HCT116 (cell line): ENCODE measurements around the gene HIC1. TPM values are rescaled to one million over a fixed set of nuclear protein-coding genes. Genes with fewer than 3 reads are reported as not detected.
A peak's percentile ranks its signal among the peaks of the same experiment; 100 is the strongest.

ENCODE experiments used
- ATAC-seq: fragments of 200-7000 bp; cut with Tn5 transposase; 2 replicates; pipeline ENCODE4 v1.9.1; 2020; ENCODE audit warnings: mild to moderate bottlenecking, moderate library complexity
- BruUV-seq: library from RNA; stranded (reverse); fragments of 400-500 nt; replicated peaks from 2 replicates; lab custom pipeline; 2021; lab: Mats Ljungman, UMichigan
- CTCF ChIA-PET: fragments of 300-600 bp; sonication (Branson Sonifier 250); formaldehyde crosslinking; loops from one replicate; lab custom pipeline; 2021; ENCODE audit warnings: antibody characterized with exemption; lab: Charles Lee
- POLR2A ChIA-PET: fragments of 300-600, 350-600 bp; sonication (Branson Sonifier 250); formaldehyde crosslinking; loops from one replicate; lab custom pipeline; 2021; ENCODE audit warnings: antibody characterized with exemption; lab: Charles Lee
- RAD21 ChIA-PET, 2 experiments: fragments of 300-600 bp; sonication (Branson Sonifier 250); formaldehyde crosslinking; loops; one replicate each; lab custom pipeline; 2023; ENCODE audit warnings: low total read pairs in 2 of 2; ENCODE audit not compliant: uncharacterized antibody in 2 of 2, unreplicated experiment in 2 of 2, low non-redundant PET in 1 of 2; lab: Charles Lee
- DNase-seq: peaks from one replicate; pipeline ENCODE4 v3.0.0-alpha.2; 2010; ENCODE audit warnings: low read depth, low spot score
- H2AFZ ChIP-seq: fragments of 200-600 bp; shearing (Covaris generic), sonication (generic); 2 replicates; pipeline ENCODE4 v1.6.1; 2017; ENCODE audit warnings: low read depth, mixed run types, mixed read lengths, antibody characterized with exemption, low read length; ENCODE audit not compliant: poor library complexity, severe bottlenecking
- H3K27ac ChIP-seq: 2 replicates; pipeline ENCODE4 v1.5.1; 2012; ENCODE audit warnings: low read depth, low read length
- H3K27me3 ChIP-seq: fragments of 200-600 bp; sonication (generic); 2 replicates; pipeline ENCODE4 v1.6.1; 2016; ENCODE audit warnings: mixed run types, low read length, mixed read lengths; ENCODE audit not compliant: insufficient read depth
- H3K36me3 ChIP-seq, 2 experiments: fragments of 200-500 bp in 1 of 2; fragments of 200-600 bp in 1 of 2; sonication (Bioruptor generic) in 1 of 2; sonication (generic) in 1 of 2; 2 replicates each; pipeline versions ENCODE4 v1.5.1 to v1.6.1; 2014 to 2016; ENCODE audit warnings: low read length in 2 of 2, inconsistent platforms in 1 of 2, mixed read lengths in 1 of 2, mixed run types in 1 of 2; ENCODE audit not compliant: insufficient read depth in 2 of 2, control insufficient read depth in 1 of 2
- H3K4me1 ChIP-seq, 2 experiments: fragments of 200-600 bp in 1 of 2; sonication (generic) in 1 of 2; 2 replicates each; pipeline versions ENCODE4 v1.5.1 to v1.6.1; 2012 to 2017; ENCODE audit warnings: low read length in 2 of 2, inconsistent platforms in 1 of 2, mild to moderate bottlenecking in 1 of 2, mixed read lengths in 1 of 2, mixed run types in 1 of 2, moderate library complexity in 1 of 2; ENCODE audit not compliant: insufficient read depth in 2 of 2, control insufficient read depth in 1 of 2
- H3K4me2 ChIP-seq: fragments of 200-600 bp; sonication (generic); 2 replicates; pipeline ENCODE4 v1.6.1; 2017; ENCODE audit warnings: mixed run types, low read length, mixed read lengths
- H3K4me3 ChIP-seq, 2 experiments: fragments of 200-600 bp in 1 of 2; sonication (generic) in 1 of 2; replicated peaks in 1 of 2; 2 replicates each; pipeline ENCODE4 v1.5.1; 2011 to 2016; ENCODE audit warnings: low read length in 2 of 2, control low read depth in 1 of 2, low read depth in 1 of 2, mild to moderate bottlenecking in 1 of 2, mixed read lengths in 1 of 2, mixed run types in 1 of 2
- H3K79me2 ChIP-seq: fragments of 200-600 bp; sonication (generic); 2 replicates; pipeline ENCODE4 v1.6.1; 2017; ENCODE audit warnings: mild to moderate bottlenecking, mixed run types, low read length, moderate library complexity, mixed read lengths; ENCODE audit not compliant: insufficient read depth
- H3K9ac ChIP-seq: fragments of 200-600 bp; sonication (generic); 2 replicates; pipeline ENCODE4 v1.6.1; 2016; ENCODE audit warnings: low read length, mixed read lengths
- H3K9me2 ChIP-seq: fragments of 200-600 bp; sonication (generic), shearing (Covaris generic); 2 replicates; pipeline ENCODE4 v1.6.1; 2017; ENCODE audit warnings: mixed run types, mild to moderate bottlenecking, moderate library complexity; ENCODE audit not compliant: insufficient read depth
- H3K9me3 ChIP-seq, 2 experiments: fragments of 200-500 bp in 1 of 2; fragments of 200-600 bp in 1 of 2; sonication (Bioruptor generic) in 1 of 2; sonication (generic) in 1 of 2; 2 replicates each; pipeline ENCODE4 v1.6.1; 2014 to 2017; ENCODE audit warnings: low read length in 2 of 2, mixed read lengths in 2 of 2, inconsistent platforms in 1 of 2, low read depth in 1 of 2, mild to moderate bottlenecking in 1 of 2, mixed run types in 1 of 2, moderate library complexity in 1 of 2; ENCODE audit not compliant: control insufficient read depth in 1 of 2, insufficient read depth in 1 of 2
- H4K20me1 ChIP-seq: fragments of 200-600 bp; sonication (generic), shearing (Covaris generic); 2 replicates; pipeline ENCODE4 v1.6.1; 2017; ENCODE audit warnings: mixed run types, mild to moderate bottlenecking, moderate library complexity; ENCODE audit not compliant: insufficient read depth
- CBX3 ChIP-seq: IDR thresholded peaks from 2 replicates; pipeline ENCODE4 v1.6.1; 2012; ENCODE audit warnings: low read depth
- CEBPB ChIP-seq: IDR thresholded peaks from 2 replicates; pipeline ENCODE4 v1.6.1; 2012; ENCODE audit warnings: low read depth
- EGR1 ChIP-seq: IDR thresholded peaks from 2 replicates; pipeline ENCODE4 v1.6.1; 2012; ENCODE audit warnings: low read depth
- ELF1 ChIP-seq: IDR thresholded peaks from 2 replicates; pipeline ENCODE4 v1.6.1; 2012; ENCODE audit warnings: low read depth, borderline replicate concordance
- EZH2 ChIP-seq: fragments of 200-600 bp; sonication (generic); IDR thresholded peaks from 2 replicates; pipeline ENCODE4 v1.6.1; 2017; ENCODE audit warnings: antibody characterized with exemption, mixed run types
- EZH2phosphoT487 ChIP-seq: fragments of 200-600 bp; IDR thresholded peaks from 2 replicates; pipeline ENCODE4 v1.6.1; 2018; ENCODE audit warnings: antibody characterized with exemption, borderline replicate concordance
- FOSL1 ChIP-seq: IDR thresholded peaks from 2 replicates; pipeline ENCODE4 v1.6.1; 2012; ENCODE audit warnings: low read depth
- JUND ChIP-seq: IDR thresholded peaks from 2 replicates; pipeline ENCODE4 v1.6.1; 2012
- POLR2AphosphoS5 ChIP-seq: IDR thresholded peaks from 2 replicates; pipeline ENCODE4 v1.6.1; 2011; ENCODE audit warnings: mild to moderate bottlenecking, low read depth, low read length, moderate library complexity
- RAD21 ChIP-seq: IDR thresholded peaks from 2 replicates; pipeline ENCODE4 v1.6.1; 2012; ENCODE audit warnings: low read depth, mild to moderate bottlenecking
- SIN3A ChIP-seq: IDR thresholded peaks from 2 replicates; pipeline ENCODE4 v1.6.1; 2012; ENCODE audit warnings: low read depth
- SP1 ChIP-seq: IDR thresholded peaks from 2 replicates; pipeline ENCODE4 v1.6.1; 2012; ENCODE audit warnings: low read depth
- SRF ChIP-seq: IDR thresholded peaks from 2 replicates; pipeline ENCODE4 v1.6.1; 2012; ENCODE audit warnings: low read depth
- TCF7L2 ChIP-seq: IDR thresholded peaks from 2 replicates; pipeline ENCODE4 v1.7.0; 2011; ENCODE audit warnings: borderline replicate concordance, inconsistent platforms; ENCODE audit not compliant: insufficient read depth, insufficient read length; ENCODE audit errors: extremely low read depth
- YY1 ChIP-seq: IDR thresholded peaks from 2 replicates; pipeline ENCODE4 v1.6.1; 2011; ENCODE audit warnings: low read length, low read depth, moderate library complexity, mild to moderate bottlenecking; ENCODE audit not compliant: insufficient replicate concordance; ENCODE audit errors: extremely low read depth
- ZNF274 ChIP-seq: fragments of 200-500 bp; sonication (Bioruptor generic); IDR thresholded peaks from 2 replicates; pipeline ENCODE4 v1.6.1; 2014; ENCODE audit warnings: mild to moderate bottlenecking, low read depth, low read length, inconsistent platforms
- intact Hi-C: fragments of 100-400 bp; cut with micrococcal nuclease; formaldehyde crosslinking; loops from 2 replicates; pipeline ENCODE4 v1.10.0; 2022
- total RNA-seq: library from RNA; stranded (reverse); gene quantifications from one replicate; pipeline ENCODE4 v1.2.1, GENCODE V29; 2021; ENCODE audit not compliant: unreplicated experiment
- TF ChIP-seq, protein P1 (sequence below): IDR thresholded peaks from 2 replicates; pipeline ENCODE4 v1.6.1; 2012
- TF ChIP-seq, protein P2 (sequence below): IDR thresholded peaks from 2 replicates; pipeline ENCODE4 v1.6.1; 2011; ENCODE audit warnings: mild to moderate bottlenecking, low read length, moderate library complexity; ENCODE audit not compliant: insufficient replicate concordance; ENCODE audit errors: extremely low read depth
- TF ChIP-seq, protein P3 (sequence below): IDR thresholded peaks from 2 replicates; pipeline ENCODE4 v1.6.1; 2012
- TF ChIP-seq, protein P4 (sequence below): IDR thresholded peaks from 2 replicates; pipeline ENCODE4 v1.6.1; 2012; ENCODE audit warnings: low read depth

HIC1 gene
- total RNA-seq, 1 experiment from 2014 or later = 0.64 TPM

DNA sequence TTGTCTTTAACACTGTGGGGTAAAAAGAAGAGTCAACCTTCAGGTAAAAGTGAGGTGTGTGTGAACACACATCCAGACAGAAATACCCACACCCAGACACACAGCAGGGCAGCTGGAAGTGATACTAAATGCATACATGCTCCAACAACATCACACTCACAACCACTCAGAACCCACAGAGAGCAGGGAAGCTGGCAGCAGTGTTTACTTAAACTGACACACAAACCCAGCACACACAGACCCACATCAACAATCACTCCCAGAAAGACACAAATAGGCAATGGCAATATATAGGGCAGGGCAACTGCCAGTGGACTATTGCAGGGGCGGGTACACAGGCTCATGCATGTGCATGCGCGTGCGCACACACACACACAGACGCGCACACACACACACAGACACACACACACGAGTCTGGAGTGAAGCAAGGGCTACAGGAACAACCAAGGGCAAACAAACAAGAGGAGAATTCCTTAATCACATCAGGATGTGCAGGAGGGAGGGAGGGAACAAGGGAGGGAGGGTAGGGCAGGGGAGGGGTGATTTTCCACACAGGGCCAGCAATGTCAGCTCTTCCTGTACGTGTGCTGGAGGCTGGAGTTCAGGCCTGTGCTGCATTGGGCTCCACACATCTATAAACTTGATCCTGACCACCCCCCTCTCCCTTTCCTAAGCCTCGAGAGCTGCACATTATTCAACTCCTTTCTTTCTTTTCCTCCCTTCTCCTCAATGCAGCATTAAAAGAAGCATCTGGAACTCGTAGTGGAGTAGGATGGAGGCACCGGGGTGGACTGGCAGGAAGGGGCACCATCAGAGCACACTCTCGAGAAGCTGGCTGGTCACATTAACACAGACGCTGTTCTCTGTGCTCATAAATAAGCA is 30.1 kb downstream of the HIC1 start:
- intact Hi-C loops = no loop called here
- CTCF ChIA-PET = no interaction called here
- RAD21 ChIA-PET = no interaction called here
- no peak overlapping the region for H3K4me3 ChIP-seq
- POLR2A ChIA-PET = no interaction called here
- no peak overlapping the region for H2AFZ ChIP-seq
- no peak; the same call in 1 of the 2 replicates for ATAC-seq
- H3K79me2 ChIP-seq = no peaks in the 10 kb centered on the region
- no peak overlapping the region for H3K9ac ChIP-seq
- 0 out of 4 replicates have a peak, but pooled peaks cover 0 to 2% of the 10 kb centered on the region in 2 experiments for H3K36me3 ChIP-seq
- BruUV-seq = no TSS peak
- H3K4me2 ChIP-seq = peak overlapping the region; percentile 42
- peaks cover 0 to 16% of the 10 kb centered on the region in 2 experiments; a peak in 1 of 4 replicates for H3K4me1 ChIP-seq
- DNase-seq = no peak
- TF ChIP-seq RAD21 = no peak
- no peak for TF ChIP-seq TCF7L2
- no peak for TF ChIP-seq FOSL1
- TF ChIP-seq ZNF274 = no peak
- TF ChIP-seq, protein P1, sequence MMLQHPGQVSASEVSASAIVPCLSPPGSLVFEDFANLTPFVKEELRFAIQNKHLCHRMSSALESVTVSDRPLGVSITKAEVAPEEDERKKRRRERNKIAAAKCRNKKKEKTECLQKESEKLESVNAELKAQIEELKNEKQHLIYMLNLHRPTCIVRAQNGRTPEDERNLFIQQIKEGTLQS = no peak
- no peak for TF ChIP-seq EZH2phosphoT487
- no peak for TF ChIP-seq POLR2AphosphoS5
- no peak for TF ChIP-seq SRF
- TF ChIP-seq, protein P2, sequence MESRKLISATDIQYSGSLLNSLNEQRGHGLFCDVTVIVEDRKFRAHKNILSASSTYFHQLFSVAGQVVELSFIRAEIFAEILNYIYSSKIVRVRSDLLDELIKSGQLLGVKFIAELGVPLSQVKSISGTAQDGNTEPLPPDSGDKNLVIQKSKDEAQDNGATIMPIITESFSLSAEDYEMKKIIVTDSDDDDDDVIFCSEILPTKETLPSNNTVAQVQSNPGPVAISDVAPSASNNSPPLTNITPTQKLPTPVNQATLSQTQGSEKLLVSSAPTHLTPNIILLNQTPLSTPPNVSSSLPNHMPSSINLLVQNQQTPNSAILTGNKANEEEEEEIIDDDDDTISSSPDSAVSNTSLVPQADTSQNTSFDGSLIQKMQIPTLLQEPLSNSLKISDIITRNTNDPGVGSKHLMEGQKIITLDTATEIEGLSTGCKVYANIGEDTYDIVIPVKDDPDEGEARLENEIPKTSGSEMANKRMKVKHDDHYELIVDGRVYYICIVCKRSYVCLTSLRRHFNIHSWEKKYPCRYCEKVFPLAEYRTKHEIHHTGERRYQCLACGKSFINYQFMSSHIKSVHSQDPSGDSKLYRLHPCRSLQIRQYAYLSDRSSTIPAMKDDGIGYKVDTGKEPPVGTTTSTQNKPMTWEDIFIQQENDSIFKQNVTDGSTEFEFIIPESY = no peak
- no peak for TF ChIP-seq ELF1
- TF ChIP-seq YY1 = no peak
- no peak for TF ChIP-seq CEBPB
- TF ChIP-seq SIN3A = no peak
- TF ChIP-seq, protein P3, sequence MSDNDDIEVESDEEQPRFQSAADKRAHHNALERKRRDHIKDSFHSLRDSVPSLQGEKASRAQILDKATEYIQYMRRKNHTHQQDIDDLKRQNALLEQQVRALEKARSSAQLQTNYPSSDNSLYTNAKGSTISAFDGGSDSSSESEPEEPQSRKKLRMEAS = no peak
- no peak for TF ChIP-seq JUND
- no peak for TF ChIP-seq SP1
- TF ChIP-seq, protein P4, sequence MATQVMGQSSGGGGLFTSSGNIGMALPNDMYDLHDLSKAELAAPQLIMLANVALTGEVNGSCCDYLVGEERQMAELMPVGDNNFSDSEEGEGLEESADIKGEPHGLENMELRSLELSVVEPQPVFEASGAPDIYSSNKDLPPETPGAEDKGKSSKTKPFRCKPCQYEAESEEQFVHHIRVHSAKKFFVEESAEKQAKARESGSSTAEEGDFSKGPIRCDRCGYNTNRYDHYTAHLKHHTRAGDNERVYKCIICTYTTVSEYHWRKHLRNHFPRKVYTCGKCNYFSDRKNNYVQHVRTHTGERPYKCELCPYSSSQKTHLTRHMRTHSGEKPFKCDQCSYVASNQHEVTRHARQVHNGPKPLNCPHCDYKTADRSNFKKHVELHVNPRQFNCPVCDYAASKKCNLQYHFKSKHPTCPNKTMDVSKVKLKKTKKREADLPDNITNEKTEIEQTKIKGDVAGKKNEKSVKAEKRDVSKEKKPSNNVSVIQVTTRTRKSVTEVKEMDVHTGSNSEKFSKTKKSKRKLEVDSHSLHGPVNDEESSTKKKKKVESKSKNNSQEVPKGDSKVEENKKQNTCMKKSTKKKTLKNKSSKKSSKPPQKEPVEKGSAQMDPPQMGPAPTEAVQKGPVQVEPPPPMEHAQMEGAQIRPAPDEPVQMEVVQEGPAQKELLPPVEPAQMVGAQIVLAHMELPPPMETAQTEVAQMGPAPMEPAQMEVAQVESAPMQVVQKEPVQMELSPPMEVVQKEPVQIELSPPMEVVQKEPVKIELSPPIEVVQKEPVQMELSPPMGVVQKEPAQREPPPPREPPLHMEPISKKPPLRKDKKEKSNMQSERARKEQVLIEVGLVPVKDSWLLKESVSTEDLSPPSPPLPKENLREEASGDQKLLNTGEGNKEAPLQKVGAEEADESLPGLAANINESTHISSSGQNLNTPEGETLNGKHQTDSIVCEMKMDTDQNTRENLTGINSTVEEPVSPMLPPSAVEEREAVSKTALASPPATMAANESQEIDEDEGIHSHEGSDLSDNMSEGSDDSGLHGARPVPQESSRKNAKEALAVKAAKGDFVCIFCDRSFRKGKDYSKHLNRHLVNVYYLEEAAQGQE = no peak
- no peak for TF ChIP-seq CBX3
- no peak for TF ChIP-seq EGR1
- no peak for TF ChIP-seq EZH2
- no peak overlapping the region for H3K27ac ChIP-seq
- no peaks in the 10 kb centered on the region for H3K9me3 ChIP-seq
- H4K20me1 ChIP-seq = no peaks in the 10 kb centered on the region
- no peaks in the 10 kb centered on the region for H3K9me2 ChIP-seq
- no peaks in the 10 kb centered on the region for H3K27me3 ChIP-seq
